ENCODE results near the gene NKX6-1.

NKX6-1 gene

DNA sequence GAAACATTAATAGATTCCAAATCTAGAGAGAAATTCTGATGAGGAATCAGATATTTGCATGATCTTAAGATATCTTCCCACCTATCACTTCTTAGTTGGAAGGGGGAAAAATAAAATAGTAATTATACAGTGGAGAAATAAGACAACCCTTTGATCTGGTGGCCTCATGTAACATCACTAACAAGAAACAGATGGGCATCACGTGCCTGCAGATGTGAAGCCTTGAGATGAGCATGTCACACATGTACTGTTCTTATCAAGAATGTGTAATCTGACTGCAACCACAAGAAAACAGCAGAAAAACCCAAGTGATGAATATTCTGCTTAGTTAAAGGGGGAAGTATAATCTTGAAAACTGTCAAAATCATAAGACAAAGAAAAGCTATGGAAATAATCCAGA, 31.4 kb upstream of the NKX6-1 start:
- no peak overlapping the region for H3K9ac ChIP-seq (ENCODE audit: low read length)
- H2BK5ac ChIP-seq (ENCODE audit: low read length) = no peak overlapping the region
- H2BK120ac ChIP-seq (ENCODE audit: low read depth, low read length) = no peak overlapping the region
- H3K18ac ChIP-seq (ENCODE audit: low read length) = no peak overlapping the region
- H4K8ac ChIP-seq (ENCODE audit: low read depth, low read length) = no peak overlapping the region
- H3K27ac ChIP-seq (ENCODE audit: low read depth, low read length) = no peak overlapping the region
- no peak overlapping the region for H3K56ac ChIP-seq (ENCODE audit: low read length)
- H3K27me3 ChIP-seq (ENCODE audit: insufficient read depth, low read length, poor library complexity) = no peaks in the 10 kb centered on the region
- no peaks in the 10 kb centered on the region for H3K79me1 ChIP-seq (ENCODE audit: low read length)
- no peak overlapping the region for H2AK5ac ChIP-seq (ENCODE audit: low read length)
- H3K4me2 ChIP-seq (ENCODE audit: low read length) = no peak overlapping the region
- no peak overlapping the region for H3K23ac ChIP-seq (ENCODE audit: low read length)
- H3K4me1 ChIP-seq (ENCODE audit: control insufficient read depth, low read depth, low read length) = no peaks in the 10 kb centered on the region
- no CpG with 5 or more reads among the region's 1 CpG for WGBS (ENCODE audit: extremely low coverage, insufficient coverage, low lambda C conversion rate)
- no peak overlapping the region for H3K4me3 ChIP-seq (ENCODE audit: low read length)
- H3K79me2 ChIP-seq (ENCODE audit: control insufficient read depth, insufficient read depth, low read length) = no peaks in the 10 kb centered on the region
- H3K4ac ChIP-seq (ENCODE audit: low read depth, low read length) = no peak overlapping the region
- H3K36me3 ChIP-seq (ENCODE audit: control insufficient read depth, insufficient read depth, low read length) = no peaks in the 10 kb centered on the region
- H4K5ac ChIP-seq (ENCODE audit: low read length) = no peak overlapping the region
- no peak for DNase-seq
- no peak overlapping the region for H2BK15ac ChIP-seq (replicated peaks; ENCODE audit: low read depth)

DNA sequence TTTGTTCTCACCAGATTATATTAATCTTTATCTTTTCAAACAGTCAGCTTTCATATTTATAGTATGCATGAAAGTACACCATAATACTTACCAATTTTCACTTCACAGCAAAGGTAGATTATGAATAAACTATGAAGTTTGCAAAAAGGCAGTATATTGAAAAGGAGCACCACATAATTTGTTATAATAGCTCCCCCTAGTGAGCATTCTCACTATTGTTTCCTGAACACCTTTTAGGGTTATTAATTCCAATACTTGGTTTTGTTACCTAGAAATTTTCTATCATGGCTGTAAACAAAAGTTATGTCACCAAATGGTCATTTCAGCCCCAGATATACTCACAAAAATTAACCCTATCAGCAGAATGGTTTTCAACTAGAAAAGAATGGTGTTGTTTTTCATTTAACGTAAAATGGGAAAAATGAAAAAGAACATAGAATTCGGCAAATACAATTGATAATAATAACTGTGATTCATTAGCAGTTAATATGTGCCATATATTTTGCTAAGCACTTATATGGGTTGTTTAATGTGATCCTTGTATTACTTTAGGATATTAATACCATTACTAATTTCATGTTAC, 30.2 kb upstream of the NKX6-1 start:
- no peak overlapping the region for H3K18ac ChIP-seq (ENCODE audit: low read length)
- no peak overlapping the region for H3K4me3 ChIP-seq (ENCODE audit: low read length)
- no peak overlapping the region for H3K27ac ChIP-seq (ENCODE audit: low read depth, low read length)
- H4K5ac ChIP-seq (ENCODE audit: low read length) = no peak overlapping the region
- no peaks in the 10 kb centered on the region for H3K27me3 ChIP-seq (ENCODE audit: insufficient read depth, low read length, poor library complexity)
- H3K9ac ChIP-seq (ENCODE audit: low read length) = no peak overlapping the region
- no peak overlapping the region for H3K4ac ChIP-seq (ENCODE audit: low read depth, low read length)
- H2BK120ac ChIP-seq (ENCODE audit: low read depth, low read length) = no peak overlapping the region
- H3K36me3 ChIP-seq (ENCODE audit: control insufficient read depth, insufficient read depth, low read length) = no peaks in the 10 kb centered on the region
- H3K79me2 ChIP-seq (ENCODE audit: control insufficient read depth, insufficient read depth, low read length) = no peaks in the 10 kb centered on the region
- H2BK5ac ChIP-seq (ENCODE audit: low read length) = no peak overlapping the region
- no peak overlapping the region for H2BK15ac ChIP-seq (replicated peaks; ENCODE audit: low read depth)
- no peaks in the 10 kb centered on the region for H3K79me1 ChIP-seq (ENCODE audit: low read length)
- 100% methylated on average over 2 of the region's 2 CpGs for WGBS (ENCODE audit: extremely low coverage, insufficient coverage, low lambda C conversion rate)
- no peak overlapping the region for H3K56ac ChIP-seq (ENCODE audit: low read length)
- no peak overlapping the region for H3K4me2 ChIP-seq (ENCODE audit: low read length)
- H4K8ac ChIP-seq (ENCODE audit: low read depth, low read length) = no peak overlapping the region
- DNase-seq = peak; percentile 19
- H3K23ac ChIP-seq (ENCODE audit: low read length) = no peak overlapping the region
- no peak overlapping the region for H2AK5ac ChIP-seq (ENCODE audit: low read length)
- no peaks in the 10 kb centered on the region for H3K4me1 ChIP-seq (ENCODE audit: control insufficient read depth, low read depth, low read length)

- H3K9ac ChIP-seq (ENCODE audit: low read length) = no peak overlapping the region
- H4K5ac ChIP-seq (ENCODE audit: low read length) = no peak overlapping the region
- H3K79me1 ChIP-seq (ENCODE audit: low read length) = no peaks in the 10 kb centered on the region
- H3K4me2 ChIP-seq (ENCODE audit: low read length) = no peak overlapping the region
- H3K27ac ChIP-seq (ENCODE audit: low read depth, low read length) = no peak overlapping the region
- no peak overlapping the region for H2BK120ac ChIP-seq (ENCODE audit: low read depth, low read length)
- no peak overlapping the region for H2BK5ac ChIP-seq (ENCODE audit: low read length)
- no peak overlapping the region for H2AK5ac ChIP-seq (ENCODE audit: low read length)
- H2BK15ac ChIP-seq (replicated peaks; ENCODE audit: low read depth) = no peak overlapping the region
- no peak overlapping the region for H3K4me3 ChIP-seq (ENCODE audit: low read length)
- DNase-seq = no peak
- no peaks in the 10 kb centered on the region for H3K79me2 ChIP-seq (ENCODE audit: control insufficient read depth, insufficient read depth, low read length)
- no peak overlapping the region for H3K4ac ChIP-seq (ENCODE audit: low read depth, low read length)
- H3K36me3 ChIP-seq (ENCODE audit: control insufficient read depth, insufficient read depth, low read length) = no peaks in the 10 kb centered on the region
- no peak overlapping the region for H3K56ac ChIP-seq (ENCODE audit: low read length)
- H3K4me1 ChIP-seq (ENCODE audit: control insufficient read depth, low read depth, low read length) = no peaks in the 10 kb centered on the region
- no peak overlapping the region for H4K8ac ChIP-seq (ENCODE audit: low read depth, low read length)
- no peak overlapping the region for H3K18ac ChIP-seq (ENCODE audit: low read length)
- H3K27me3 ChIP-seq (ENCODE audit: insufficient read depth, low read length, poor library complexity) = no peaks in the 10 kb centered on the region
- H3K23ac ChIP-seq (ENCODE audit: low read length) = no peak overlapping the region
These were observed 28.3 kb upstream of the NKX6-1 start for GRCh38 chr4:84527391-84527790.

DNA sequence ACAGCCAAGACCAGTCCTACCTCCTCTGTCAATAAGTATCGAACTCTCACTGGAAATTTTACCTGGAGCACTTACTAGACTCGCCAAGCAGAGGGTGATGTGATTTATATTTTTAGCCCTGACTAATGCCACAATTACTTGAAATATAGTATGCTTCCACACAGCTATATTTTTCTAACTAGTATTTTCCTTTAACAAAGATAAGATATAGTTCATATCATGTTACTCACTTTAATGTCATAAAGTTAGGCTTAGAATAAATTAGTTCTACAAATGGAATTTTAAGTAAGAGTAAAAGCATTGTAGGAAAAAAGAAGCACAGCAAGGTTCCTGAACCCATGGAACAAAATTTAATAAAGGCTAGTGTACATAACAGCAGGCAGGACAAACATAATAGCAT, 16.0 kb upstream of the NKX6-1 start:
- H3K4me2 ChIP-seq (ENCODE audit: low read length) = no peak overlapping the region

DNA sequence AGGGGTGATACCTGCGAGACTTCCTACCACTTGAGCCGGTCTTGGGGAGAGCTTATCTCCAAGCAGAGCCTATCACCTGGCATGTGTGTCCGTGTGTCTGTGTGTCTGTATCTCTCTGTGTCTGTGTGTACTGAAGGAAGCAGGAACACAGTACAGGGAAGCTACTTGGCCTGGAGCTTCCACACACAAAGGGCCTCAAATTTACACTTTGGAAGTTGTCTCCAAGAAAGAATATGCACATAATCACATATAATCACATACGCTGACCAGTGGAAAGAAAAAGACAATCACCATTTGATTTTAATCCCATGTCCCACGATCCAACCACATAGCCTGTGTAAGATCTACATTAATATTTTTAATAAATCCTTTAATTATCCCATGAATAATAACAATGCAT, 13.2 kb upstream of the NKX6-1 start:
- Histone ChIP-seq H3K4me2 (ENCODE audit: low read length) (no peak overlapping the region), H2BK15ac (replicated peaks; ENCODE audit: low read depth) (no peak overlapping the region), H3K36me3 (ENCODE audit: control insufficient read depth, insufficient read depth, low read length) (no peaks in the 10 kb centered on the region), H3K18ac (ENCODE audit: low read length) (no peak overlapping the region), H2BK5ac (ENCODE audit: low read length) (no peak overlapping the region), H3K4me1 (ENCODE audit: control insufficient read depth, low read depth, low read length) (no peaks in the 10 kb centered on the region), H3K4me3 (ENCODE audit: low read length) (no peak overlapping the region), H3K4ac (ENCODE audit: low read depth, low read length) (no peak overlapping the region), H3K79me2 (ENCODE audit: control insufficient read depth, insufficient read depth, low read length) (no peaks in the 10 kb centered on the region), H4K5ac (ENCODE audit: low read length) (no peak overlapping the region), H3K27ac (ENCODE audit: low read depth, low read length) (no peak overlapping the region), H4K8ac (ENCODE audit: low read depth, low read length) (no peak overlapping the region), H2AK5ac (ENCODE audit: low read length) (no peak overlapping the region), H3K23ac (ENCODE audit: low read length) (no peak overlapping the region), H2BK120ac (ENCODE audit: low read depth, low read length) (no peak overlapping the region), H3K79me1 (ENCODE audit: low read length) (no peaks in the 10 kb centered on the region), H3K56ac (ENCODE audit: low read length) (no peak overlapping the region), H3K27me3 (ENCODE audit: insufficient read depth, low read length, poor library complexity) (no peaks in the 10 kb centered on the region), H3K9ac (ENCODE audit: low read length) (no peak overlapping the region)
- 100% methylated on average over 1 of the region's 5 CpGs for WGBS (ENCODE audit: extremely low coverage, insufficient coverage, low lambda C conversion rate)
- DNase-seq = no peak

More for the DNA sequence above, 16.0 kb upstream of the NKX6-1 start:
- Histone ChIP-seq H3K79me2 (ENCODE audit: control insufficient read depth, insufficient read depth, low read length) (no peaks in the 10 kb centered on the region), H4K5ac (ENCODE audit: low read length) (no peak overlapping the region), H2BK5ac (ENCODE audit: low read length) (no peak overlapping the region), H3K79me1 (ENCODE audit: low read length) (no peaks in the 10 kb centered on the region), H2AK5ac (ENCODE audit: low read length) (no peak overlapping the region), H3K18ac (ENCODE audit: low read length) (no peak overlapping the region), H2BK120ac (ENCODE audit: low read depth, low read length) (no peak overlapping the region), H3K56ac (ENCODE audit: low read length) (no peak overlapping the region), H2BK15ac (replicated peaks; ENCODE audit: low read depth) (no peak overlapping the region), H3K23ac (ENCODE audit: low read length) (no peak overlapping the region), H3K27me3 (ENCODE audit: insufficient read depth, low read length, poor library complexity) (no peaks in the 10 kb centered on the region), H3K27ac (ENCODE audit: low read depth, low read length) (no peak overlapping the region), H3K4ac (ENCODE audit: low read depth, low read length) (no peak overlapping the region), H4K8ac (ENCODE audit: low read depth, low read length) (no peak overlapping the region), H3K4me3 (ENCODE audit: low read length) (no peak overlapping the region), H3K9ac (ENCODE audit: low read length) (no peak overlapping the region), H3K36me3 (ENCODE audit: control insufficient read depth, insufficient read depth, low read length) (no peaks in the 10 kb centered on the region), H3K4me1 (ENCODE audit: control insufficient read depth, low read depth, low read length) (no peaks in the 10 kb centered on the region)
- no peak for DNase-seq
- no CpG with 5 or more reads among the region's 2 CpGs for WGBS (ENCODE audit: extremely low coverage, insufficient coverage, low lambda C conversion rate)

DNA sequence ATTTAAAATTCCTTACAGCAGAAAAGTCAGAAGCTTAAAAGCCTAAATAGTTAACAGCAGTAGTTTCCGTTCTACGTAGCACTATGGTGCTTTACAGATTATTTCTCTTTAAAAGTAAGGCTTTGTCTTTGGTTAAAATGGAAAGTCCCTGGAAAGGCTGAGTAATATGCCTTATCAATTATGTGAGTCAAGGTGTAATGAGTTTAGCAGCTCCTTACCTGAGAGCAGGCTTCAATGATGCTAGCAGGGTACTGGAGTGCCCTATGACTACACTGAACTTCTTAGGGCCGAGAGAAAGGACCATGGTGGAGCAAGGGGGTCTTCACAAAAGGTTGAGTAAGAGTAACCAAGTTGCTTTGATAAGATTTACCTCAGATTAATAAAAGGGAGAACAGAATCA, 12.6 kb upstream of the NKX6-1 start:
- no peak overlapping the region for H2BK15ac ChIP-seq (replicated peaks; ENCODE audit: low read depth)
- no peaks in the 10 kb centered on the region for H3K79me1 ChIP-seq (ENCODE audit: low read length)
- no peak overlapping the region for H3K4me3 ChIP-seq (ENCODE audit: low read length)
- no peak overlapping the region for H4K5ac ChIP-seq (ENCODE audit: low read length)
- no peaks in the 10 kb centered on the region for H3K79me2 ChIP-seq (ENCODE audit: control insufficient read depth, insufficient read depth, low read length)
- H2AK5ac ChIP-seq (ENCODE audit: low read length) = no peak overlapping the region
- no peak overlapping the region for H3K4me2 ChIP-seq (ENCODE audit: low read length)
- no peak overlapping the region for H3K23ac ChIP-seq (ENCODE audit: low read length)
- WGBS (ENCODE audit: extremely low coverage, insufficient coverage, low lambda C conversion rate) = no CpG with 5 or more reads among the region's 3 CpGs
- DNase-seq = no peak
- H3K9ac ChIP-seq (ENCODE audit: low read length) = no peak overlapping the region
- H3K4me1 ChIP-seq (ENCODE audit: control insufficient read depth, low read depth, low read length) = no peaks in the 10 kb centered on the region
- H3K4ac ChIP-seq (ENCODE audit: low read depth, low read length) = no peak overlapping the region
- H3K27ac ChIP-seq (ENCODE audit: low read depth, low read length) = no peak overlapping the region
- no peaks in the 10 kb centered on the region for H3K27me3 ChIP-seq (ENCODE audit: insufficient read depth, low read length, poor library complexity)
- no peak overlapping the region for H3K56ac ChIP-seq (ENCODE audit: low read length)
- no peaks in the 10 kb centered on the region for H3K36me3 ChIP-seq (ENCODE audit: control insufficient read depth, insufficient read depth, low read length)
- no peak overlapping the region for H3K18ac ChIP-seq (ENCODE audit: low read length)
- no peak overlapping the region for H2BK120ac ChIP-seq (ENCODE audit: low read depth, low read length)
- no peak overlapping the region for H4K8ac ChIP-seq (ENCODE audit: low read depth, low read length)
- H2BK5ac ChIP-seq (ENCODE audit: low read length) = no peak overlapping the region

Measured in mesendoderm (in vitro differentiated cells).